Endothelial cell of umbilical vein (primary cell): Measurements from ENCODE around the gene SRCIN1.

Experiments
- EZH2 ChIP-seq: IDR thresholded peaks from 2 replicates; pipeline ENCODE4 v1.6.1; 2012; ENCODE audit warnings: borderline replicate concordance, low read depth, mild to moderate bottlenecking, moderate library complexity, low read length, inconsistent platforms; ENCODE audit not compliant: severe bottlenecking
- JUN ChIP-seq: IDR thresholded peaks from 2 replicates; pipeline ENCODE4 v1.6.1; 2011; ENCODE audit warnings: borderline replicate concordance, low read depth; ENCODE audit not compliant: insufficient read length, insufficient read depth
- POLR2A ChIP-seq: IDR thresholded peaks from 2 replicates; pipeline ENCODE4 v1.6.1; 2012; ENCODE audit warnings: low read depth, mild to moderate bottlenecking, control low read depth, low read length
- POLR2AphosphoS5 ChIP-seq: IDR thresholded peaks from 2 replicates; pipeline ENCODE4 v1.6.1; 2012; ENCODE audit warnings: low read depth, mild to moderate bottlenecking, control low read depth, low read length, moderate library complexity; ENCODE audit not compliant: insufficient read depth
- TF ChIP-seq, protein P1 (sequence below), 2 donors: IDR thresholded peaks; 1 replicate in 1 of 2; 2 replicates in 1 of 2; pipeline ENCODE4 v1.5.1; 2011; ENCODE audit warnings: low read length in 2 of 2, mild to moderate bottlenecking in 2 of 2, moderate library complexity in 2 of 2, control low read depth in 1 of 2, inconsistent platforms in 1 of 2, low read depth in 1 of 2; ENCODE audit not compliant: insufficient read depth in 1 of 2; ENCODE audit errors: extremely low read depth in 1 of 2

DNA sequence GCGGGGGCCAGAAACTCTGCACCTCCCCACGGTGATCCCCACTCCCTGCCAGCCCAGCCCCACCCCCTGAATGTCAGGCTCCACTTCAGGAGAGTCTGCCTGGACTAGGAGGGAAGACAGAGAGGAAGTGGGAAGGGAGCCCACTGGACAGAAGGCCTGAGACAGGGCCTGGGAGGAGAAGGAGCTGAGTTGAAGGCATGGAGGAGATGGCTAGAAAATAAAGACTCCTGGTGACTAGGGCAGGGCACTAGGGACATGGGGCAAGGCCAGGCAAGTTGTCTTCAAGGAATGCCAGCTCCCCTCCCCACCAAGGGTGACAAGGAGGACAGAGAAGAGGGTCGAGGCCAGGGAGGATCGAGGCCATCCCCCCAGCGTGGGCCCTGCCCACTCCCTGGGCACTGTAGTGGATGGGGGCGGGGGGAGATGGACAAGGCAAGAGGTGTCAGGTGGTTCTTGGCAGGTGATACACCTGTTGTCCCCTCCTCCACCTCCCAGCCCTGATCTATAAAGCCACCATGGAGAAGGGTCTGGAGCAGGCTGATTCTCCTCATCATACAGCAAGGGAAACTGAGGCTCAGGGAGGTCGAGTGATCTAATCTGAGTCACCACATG, 19.7 kb downstream of the SRCIN1 start:
- TF ChIP-seq, protein P1, sequence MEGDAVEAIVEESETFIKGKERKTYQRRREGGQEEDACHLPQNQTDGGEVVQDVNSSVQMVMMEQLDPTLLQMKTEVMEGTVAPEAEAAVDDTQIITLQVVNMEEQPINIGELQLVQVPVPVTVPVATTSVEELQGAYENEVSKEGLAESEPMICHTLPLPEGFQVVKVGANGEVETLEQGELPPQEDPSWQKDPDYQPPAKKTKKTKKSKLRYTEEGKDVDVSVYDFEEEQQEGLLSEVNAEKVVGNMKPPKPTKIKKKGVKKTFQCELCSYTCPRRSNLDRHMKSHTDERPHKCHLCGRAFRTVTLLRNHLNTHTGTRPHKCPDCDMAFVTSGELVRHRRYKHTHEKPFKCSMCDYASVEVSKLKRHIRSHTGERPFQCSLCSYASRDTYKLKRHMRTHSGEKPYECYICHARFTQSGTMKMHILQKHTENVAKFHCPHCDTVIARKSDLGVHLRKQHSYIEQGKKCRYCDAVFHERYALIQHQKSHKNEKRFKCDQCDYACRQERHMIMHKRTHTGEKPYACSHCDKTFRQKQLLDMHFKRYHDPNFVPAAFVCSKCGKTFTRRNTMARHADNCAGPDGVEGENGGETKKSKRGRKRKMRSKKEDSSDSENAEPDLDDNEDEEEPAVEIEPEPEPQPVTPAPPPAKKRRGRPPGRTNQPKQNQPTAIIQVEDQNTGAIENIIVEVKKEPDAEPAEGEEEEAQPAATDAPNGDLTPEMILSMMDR (IDR thresholded peaks at IDR 0.05; ENCODE audit: extremely low read depth in 1 of 2, insufficient read depth in 1 of 2, low read depth in 1 of 2, low read length in 2 of 2) = no peak
- no peak for TF ChIP-seq POLR2A
- TF ChIP-seq EZH2 = no peak
- no peak for TF ChIP-seq JUN
- no peak for TF ChIP-seq POLR2AphosphoS5
